NB4 (cell line): ENCODE results near the gene MFAP5.

Experiments used
- DNase-seq: peaks from one replicate; pipeline ENCODE4 v3.0.0; 2010; ENCODE audit warnings: low read depth
- H3K4me3 ChIP-seq: one replicate; pipeline ENCODE4 v1.5.1; 2011; ENCODE audit warnings: mild to moderate bottlenecking, low read depth, low read length, moderate library complexity
- CTCF ChIP-seq: IDR thresholded peaks from one replicate; pipeline ENCODE4 v1.5.1; 2012; ENCODE audit warnings: low read depth, low read length
- MAX ChIP-seq: IDR thresholded peaks from 2 replicates; pipeline ENCODE4 v1.6.1; 2011; ENCODE audit warnings: low read depth, low read length
- MYC ChIP-seq: IDR thresholded peaks from 2 replicates; pipeline ENCODE4 v1.6.1; 2011; ENCODE audit warnings: low read depth, low read length
- POLR2A ChIP-seq: IDR thresholded peaks from 2 replicates; pipeline ENCODE4 v1.6.1; 2011; ENCODE audit warnings: mild to moderate bottlenecking; ENCODE audit not compliant: insufficient read length; ENCODE audit errors: extremely low read depth

MFAP5 gene

GRCh38 chr12:8603856-8604255 lies 58.8 kb downstream of the MFAP5 start:
- no peak overlapping the region for H3K4me3 ChIP-seq
- TF ChIP-seq CTCF (peak; percentile 8), MAX (no peak)
- peak; percentile 30 for DNase-seq

- no peak overlapping the region for H3K4me3 ChIP-seq
- DNase-seq, result no peak
- TF ChIP-seq MAX, result no peak
- TF ChIP-seq POLR2A, result no peak
Observed at GRCh38 chr12:8603286-8603685, 59.3 kb downstream of the MFAP5 start.

GRCh38 chr12:8596561-8596960 lies 66.1 kb downstream of the MFAP5 start:
- H3K4me3 ChIP-seq, result no peak overlapping the region
- TF ChIP-seq CTCF, result no peak
- TF ChIP-seq MYC, result no peak
- DNase-seq, result no peak
